HG03520 (cell line): ENCODE results near the gene GRXCR2.
"Not testable (repeated sequence)": the region's sequence is repeated elsewhere in the genome, so short reads cannot be mapped to it uniquely, and the experiment has no call there.

Source experiments
- ATAC-seq: cut with Tn5 transposase; IDR thresholded peaks from one replicate; pipeline ENCODE4 v1.9.1; 2021; ENCODE audit warnings: mild to moderate bottlenecking, moderate library complexity; ENCODE audit not compliant: unreplicated experiment

The GRXCR2 gene, protein sequence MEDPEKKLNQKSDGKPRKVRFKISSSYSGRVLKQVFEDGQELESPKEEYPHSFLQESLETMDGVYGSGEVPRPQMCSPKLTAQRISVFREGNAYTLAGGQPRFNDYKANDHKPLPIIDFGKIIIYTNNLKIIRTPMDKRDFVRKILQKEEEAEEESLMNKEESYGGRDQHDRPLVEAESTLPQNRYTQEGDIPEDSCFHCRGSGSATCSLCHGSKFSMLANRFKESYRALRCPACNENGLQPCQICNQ

DNA sequence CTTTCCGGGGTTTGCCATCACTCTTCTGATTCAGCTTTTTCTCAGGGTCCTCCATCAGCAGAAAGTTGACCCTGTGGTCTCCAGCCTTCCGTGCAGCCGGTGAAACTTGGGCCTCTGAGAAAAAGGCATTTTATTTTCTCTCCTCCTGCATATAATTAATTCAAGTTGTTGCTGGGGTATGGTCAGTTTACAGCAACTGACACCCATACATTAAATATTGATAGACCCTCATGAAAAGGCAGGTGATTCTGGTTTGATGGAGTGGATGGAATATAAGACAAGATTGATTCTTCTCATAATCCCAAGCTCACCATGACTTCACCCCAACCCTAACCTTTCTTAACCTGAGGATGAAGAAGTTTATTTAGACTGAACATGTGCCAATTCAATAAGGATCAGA is at the start of gene GRXCR2:
Gene GRXCR2, minus strand, starts transcription at position 101 of the 400 bp plus-strand sequence. Its CDS starts 46 bp downstream, at position 55.
- ATAC-seq: no peak

DNA sequence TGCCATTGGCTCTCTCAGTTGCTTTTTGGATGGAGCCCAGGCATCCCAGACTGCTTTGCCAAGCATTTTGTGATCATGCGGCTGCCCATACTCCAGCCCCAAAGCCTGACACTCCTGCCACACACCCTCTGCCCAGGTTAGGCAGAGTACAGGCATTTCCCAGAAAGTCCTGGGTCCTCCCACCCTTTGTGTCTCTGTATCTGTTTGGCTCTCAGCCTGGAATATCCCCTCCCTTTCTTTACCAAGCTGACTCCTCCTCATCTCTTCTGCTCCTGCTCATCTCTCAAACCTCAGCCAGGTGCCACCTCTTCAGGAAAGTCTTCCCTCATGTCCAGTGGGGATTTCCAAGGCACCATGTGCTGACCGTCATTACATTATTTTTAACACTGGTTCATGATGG is 49.2 kb upstream of the GRXCR2 start:
- ATAC-seq: no peak

DNA sequence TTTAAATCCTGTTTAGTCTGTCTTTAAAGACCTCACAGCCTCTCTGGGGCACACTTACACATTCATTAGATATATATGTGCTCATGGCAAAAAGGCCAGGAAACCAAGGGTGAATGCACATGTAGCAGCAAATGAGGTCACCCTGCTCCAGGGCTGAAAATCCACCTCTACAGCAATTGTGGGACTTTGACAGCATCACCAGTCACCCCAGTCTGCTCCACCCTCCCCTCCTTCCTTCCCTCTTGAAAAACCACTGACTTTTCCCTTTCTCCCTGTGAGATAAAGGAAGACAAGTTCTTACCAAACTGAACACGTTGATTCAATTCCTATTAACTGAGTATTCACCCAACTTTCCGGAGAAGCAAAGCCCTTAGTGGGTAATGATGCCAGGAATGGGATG is 48.4 kb upstream of the GRXCR2 start:
- ATAC-seq: no peak

DNA sequence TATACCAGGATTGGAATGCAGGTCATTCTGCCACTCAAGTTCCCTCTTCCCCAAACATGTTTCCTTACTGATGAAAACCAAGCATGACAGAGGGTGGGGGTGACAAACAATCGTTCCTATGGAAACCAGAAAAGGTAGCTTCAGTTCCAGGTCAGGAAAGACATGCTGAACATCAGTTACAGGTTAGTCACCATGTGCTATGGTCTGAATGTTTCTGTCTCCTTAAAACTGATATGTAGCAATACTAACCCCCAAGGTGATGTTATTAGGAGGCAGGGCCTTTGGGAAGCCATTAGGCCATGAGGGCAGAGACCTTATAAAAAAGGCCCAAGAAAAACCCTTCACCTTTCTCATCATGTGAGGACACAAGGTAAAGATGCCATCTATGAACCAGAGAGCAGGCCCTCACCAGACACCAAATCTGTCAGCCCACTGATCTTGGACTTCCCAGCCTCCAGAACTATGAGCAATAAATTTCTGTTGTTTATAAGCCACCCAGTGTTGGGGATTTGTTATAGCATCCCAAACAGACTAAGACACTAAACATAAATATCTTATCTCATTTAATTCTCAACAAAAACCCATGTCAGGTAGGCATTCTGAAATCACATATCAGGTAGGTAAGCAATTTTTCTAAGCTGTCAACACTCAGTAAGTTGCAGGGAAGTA is 47.9 kb upstream of the GRXCR2 start:
- no peak for ATAC-seq

DNA sequence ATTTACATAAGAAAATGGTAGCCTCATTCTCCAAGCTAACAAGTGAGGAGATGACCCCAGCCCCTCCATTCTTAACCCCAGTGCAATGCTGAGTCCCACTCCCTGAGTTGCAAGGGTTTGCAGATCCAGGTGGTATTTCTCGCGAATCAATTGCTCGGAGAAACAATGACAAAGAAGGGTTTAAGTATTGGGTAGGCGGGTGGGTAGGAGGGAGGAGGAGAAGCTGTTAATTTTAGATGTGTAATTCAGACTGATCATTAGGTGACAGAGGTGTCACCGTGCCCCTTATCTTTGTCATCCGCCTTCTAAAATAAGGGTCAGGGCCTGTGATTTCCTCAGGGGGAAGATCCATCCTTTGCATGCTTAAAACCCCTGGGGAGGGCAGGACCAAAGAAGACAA is 46.6 kb upstream of the GRXCR2 start:
- ATAC-seq: no peak

DNA sequence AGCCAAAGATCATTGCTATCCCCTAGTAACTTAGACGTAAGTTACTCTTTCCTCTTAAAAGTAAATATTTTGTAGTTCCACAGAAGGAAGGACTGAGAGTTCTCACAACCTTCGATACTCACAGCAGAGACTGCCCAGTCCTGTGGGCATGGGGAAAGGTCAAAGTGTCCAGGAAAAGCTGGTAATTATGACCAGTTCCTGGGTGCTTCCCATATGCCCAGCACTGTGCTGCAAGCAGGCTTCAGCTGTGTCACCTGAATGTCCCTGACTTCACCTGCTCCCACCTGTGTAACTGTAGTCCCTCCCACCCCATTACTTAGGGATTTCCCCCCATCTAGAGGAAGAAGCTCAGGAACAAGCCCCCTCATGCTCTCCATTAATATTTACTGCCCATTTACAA is 45.6 kb upstream of the GRXCR2 start:
- ATAC-seq: no peak

DNA sequence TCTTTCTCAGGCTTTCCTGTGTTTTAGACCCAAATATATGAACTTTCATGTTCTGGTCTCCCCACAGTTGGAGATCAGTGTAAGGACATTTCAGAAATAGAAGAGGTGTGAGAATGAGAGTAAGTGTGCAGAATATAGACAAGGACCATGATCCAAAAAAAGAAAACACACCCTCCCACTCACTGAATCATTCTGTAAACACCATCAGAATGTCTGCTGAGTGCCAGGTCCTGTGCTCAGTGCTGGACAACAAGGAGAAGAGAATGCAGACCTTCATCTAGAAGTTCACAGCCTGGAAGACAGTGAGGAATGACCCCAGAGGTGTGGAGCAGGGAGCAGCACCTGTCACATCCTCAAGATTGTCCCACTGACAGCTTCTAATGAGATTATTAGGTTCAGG is 44.5 kb upstream of the GRXCR2 start:
- no peak for ATAC-seq

DNA sequence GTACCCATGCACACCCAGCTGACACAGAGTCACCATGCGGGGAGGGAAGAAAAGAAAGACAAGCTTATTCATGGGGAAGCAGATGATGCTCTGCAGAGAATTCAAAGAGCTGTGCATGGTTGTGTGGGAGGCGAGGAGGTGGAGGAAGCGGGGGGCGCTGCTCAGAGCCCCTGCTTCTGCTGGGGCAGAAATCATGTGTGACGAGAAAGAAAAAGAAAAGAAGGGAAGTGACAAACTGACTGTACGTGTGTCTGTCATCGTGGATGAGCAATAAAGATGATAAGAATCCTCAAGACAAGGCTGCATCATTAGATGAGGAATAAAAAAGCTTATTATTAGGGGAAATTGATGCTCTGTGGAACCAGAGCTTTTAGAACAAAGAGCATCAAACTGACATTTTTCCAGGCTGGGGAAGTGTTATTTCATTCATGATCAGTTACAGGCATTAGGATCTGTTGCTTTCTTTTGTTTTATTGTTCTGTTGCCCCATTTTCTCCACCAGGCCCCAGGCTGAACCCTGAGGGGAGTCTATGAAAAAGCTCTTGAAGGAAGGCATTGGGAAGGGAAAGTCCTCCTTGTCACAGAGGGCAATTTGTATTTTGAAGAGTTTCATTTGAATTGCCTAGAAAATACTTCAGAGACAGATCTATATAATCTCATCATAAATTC is 43.3 kb upstream of the GRXCR2 start:
- ATAC-seq: no peak

DNA sequence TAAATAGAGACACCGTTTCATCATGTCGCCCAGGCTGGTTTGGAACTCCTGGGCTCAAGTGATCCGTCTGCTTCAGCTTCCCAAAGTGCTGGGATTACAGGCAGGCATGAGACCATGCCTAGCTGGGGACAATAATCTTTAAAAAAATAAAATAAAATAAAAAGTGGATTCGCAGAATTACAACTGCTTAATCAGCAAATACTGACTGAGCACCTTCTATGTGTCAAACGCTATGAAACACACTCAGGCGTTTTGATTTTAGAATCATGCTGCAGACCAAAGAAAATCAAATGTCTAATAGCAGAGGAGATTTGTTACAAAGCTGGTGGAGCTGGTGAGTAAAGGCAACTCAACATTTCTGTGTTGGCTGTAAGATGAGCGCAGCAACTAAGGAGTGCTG is 40.9 kb upstream of the GRXCR2 start:
- ATAC-seq: no peak

DNA sequence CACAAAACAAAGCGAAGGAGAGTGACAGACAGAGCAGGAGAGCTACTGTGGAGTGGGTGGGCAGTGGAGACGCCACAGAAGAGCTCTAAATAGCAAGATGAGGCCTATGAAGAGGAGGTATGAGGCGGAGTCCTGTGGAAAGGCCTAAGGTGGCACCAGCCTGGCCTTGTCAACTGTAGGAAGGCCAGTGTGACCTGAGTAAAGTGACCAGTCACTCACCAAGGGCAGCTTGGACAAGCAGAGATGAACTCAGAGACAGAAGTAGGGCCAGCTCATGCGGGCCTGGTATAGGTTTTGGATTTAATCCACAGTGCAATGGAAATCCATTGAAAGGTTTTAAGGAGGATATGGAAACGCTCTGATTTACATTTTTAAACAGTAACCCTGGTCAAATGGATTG is 39.8 kb upstream of the GRXCR2 start:
- no peak for ATAC-seq

DNA sequence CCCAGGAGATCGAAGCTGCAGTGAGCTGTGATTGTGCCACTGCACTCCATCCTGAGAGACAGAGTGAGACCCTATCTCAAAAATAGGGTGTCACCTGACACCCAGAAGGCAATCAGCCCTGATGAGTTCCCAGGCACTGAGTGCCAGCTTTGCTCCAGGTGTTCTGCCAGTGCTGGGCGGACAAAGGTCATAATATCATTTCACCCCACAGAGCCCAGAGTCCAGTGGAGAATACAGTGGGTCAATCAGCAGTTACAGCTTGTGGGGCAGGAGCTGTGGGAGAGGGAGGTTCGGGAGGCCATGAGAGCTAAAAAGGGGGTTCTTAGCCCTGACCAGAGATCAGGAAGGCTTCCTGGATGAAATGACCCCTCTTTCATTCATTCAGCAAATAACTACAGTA is 39.2 kb upstream of the GRXCR2 start:
- ATAC-seq: no peak

DNA sequence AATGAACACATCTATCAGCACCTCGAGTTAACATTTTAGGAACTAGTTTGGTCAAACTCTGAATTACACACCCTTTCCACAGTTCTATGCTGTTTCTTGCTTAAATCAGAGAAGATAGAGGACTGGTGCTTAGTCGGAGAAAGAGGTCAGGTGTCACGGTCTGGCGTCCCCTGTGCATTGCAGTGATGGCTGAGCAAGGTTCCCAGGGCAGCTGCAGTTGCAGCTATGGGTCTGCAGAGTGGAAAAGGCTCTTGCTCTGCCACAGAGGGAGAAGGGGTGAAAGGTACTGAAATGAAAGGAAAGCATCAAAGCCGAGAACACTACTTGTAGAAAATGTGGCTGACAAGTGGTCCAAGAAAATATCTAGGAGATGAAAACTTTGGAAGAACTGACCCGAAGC is 38.4 kb upstream of the GRXCR2 start:
- no peak for ATAC-seq

DNA sequence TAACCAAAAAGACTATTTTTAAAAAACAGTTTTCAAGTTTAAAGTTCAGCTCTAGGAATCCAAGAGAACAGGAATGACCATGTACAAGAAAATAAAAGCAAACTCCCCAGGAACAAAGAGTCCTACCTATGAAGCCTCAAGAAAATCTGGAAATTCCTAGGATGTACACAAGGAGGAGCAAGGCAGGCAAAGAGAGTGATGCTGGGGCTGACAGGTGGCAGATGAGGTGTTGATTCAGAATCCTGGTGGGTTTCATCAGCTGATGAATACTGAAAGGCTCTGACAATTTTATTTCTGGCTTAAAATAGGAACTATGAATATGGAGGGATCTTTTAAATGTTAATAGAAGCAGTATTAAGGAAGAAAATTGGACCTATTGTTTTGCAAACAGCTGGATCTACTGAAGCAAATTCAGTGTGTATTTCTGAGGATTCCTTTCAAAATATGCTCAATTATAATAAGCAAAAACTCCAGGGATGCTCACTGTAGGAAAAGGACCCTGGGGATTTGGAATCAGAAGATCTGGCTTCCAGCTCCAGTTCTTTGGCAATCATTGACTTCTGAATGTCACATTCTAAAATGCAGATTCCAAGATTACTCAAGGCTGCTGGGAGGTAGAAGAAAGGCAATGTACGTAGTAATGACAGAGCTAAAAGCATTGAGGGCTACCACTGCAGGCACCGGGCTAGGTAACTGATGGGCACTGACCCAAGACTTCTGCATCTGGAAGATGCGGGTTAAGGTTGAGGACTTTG is 35.6 kb upstream of the GRXCR2 start:
- no peak for ATAC-seq

DNA sequence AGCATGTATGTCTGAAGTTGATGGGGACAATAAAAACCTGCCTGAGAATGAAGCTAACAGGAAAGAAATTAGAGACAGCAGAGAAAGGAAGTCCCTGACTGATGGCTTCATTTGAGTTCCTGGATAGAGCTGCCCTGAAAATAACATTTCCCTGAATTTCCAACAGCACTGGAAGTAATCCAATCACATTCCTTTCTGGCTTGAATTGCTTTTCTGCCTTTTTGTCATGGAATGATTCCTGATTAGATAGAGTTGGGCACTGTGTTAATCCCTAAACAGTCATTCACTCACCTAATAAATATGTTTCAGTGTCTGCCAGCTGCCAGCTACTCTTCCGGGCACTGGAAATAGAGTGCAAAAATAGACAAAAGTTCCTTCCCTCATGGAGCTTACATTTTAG is 33.6 kb upstream of the GRXCR2 start:
- ATAC-seq: no peak

DNA sequence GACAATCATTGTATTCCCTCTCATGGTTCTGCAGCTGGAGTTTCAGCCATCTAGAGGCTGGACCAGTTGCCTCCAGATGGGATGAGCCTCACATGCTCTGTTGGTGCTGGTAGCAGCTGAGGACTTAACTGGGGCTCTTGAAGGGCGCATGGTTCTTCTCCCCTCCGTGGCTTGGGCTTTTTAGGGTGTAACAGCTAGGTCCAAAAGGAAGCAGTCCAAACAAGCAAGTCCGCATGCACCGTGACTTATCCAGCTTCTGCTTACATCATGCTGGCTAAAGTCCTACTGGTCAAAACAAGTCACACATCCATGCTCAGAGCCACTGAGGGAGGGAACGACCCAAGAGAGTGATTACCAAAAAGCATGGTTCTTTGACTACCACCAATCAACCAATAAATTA is 31.9 kb upstream of the GRXCR2 start:
- ATAC-seq: no peak

DNA sequence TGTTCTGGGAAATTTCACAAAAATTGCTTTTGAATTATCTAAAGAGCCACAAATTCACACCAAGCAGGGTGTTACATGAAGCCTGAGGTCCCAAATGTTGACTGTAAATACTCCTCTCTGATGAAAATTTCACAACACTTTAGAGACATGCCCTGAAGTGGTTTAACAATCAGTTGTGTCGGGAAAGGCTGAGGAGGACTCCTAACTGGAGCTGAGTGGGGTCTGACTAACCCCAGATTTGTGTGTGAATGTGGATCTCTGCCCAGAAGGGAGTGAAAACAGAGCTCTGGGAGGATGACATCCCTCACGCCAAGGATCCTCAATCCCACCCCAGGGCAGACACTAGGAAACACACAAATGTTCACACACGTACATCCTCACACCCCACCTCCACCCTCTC is 31.1 kb upstream of the GRXCR2 start:
- no peak for ATAC-seq

DNA sequence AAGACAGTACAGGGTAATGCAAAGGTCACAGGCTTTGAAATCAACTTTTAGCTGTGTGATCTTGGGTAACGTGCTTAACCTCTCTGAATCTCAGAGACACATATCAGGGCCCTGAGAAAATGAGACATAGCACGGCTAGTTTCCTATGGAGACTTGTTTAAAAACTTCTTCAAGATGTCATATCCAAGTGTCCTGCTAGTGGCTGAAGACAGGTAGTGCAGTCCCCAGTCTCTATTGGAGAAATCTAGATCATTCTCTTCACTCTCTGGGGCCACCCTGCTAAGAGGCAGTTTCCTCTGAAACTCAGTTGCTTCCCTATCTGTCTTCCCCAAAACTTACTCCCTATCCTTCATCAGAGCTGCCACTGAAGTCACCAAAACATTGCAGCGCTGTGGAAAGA is 30.3 kb upstream of the GRXCR2 start:
- no peak for ATAC-seq

DNA sequence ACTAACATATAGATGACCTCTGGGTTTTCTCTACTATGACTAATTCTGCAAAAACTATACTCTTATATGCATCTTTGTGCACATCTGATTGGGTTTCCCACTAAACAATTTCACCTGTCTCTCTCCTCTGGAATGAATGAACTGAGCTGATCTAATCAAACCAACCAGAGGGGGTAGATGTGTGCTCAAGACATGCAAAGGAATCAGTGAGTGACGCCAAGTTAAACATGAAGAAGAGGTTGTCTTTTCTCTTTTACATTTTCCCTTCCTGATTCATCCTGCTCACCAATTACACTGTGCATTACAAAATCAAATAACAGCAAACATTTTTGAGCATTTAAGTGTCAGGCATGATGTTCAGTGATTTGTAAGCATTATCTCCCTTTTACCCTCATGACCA is 29.6 kb upstream of the GRXCR2 start:
- no peak for ATAC-seq

DNA sequence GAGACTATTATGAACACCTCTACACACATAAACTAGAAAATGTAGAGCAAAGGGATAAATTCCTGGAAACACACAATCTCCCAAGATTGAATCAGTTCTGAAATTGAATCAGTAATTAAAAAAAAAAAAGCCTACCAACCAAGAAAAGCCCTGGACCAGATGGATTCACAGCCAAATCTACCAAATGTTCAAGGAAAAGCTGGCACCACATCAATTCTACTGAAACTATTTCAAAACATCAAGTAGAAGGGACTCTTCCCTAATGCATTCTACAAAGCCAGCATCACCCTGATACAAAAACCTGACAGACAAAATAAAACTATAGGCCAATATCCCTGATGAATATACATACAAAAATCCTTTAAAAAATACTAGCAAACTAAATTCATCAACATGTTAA is 25.4 kb upstream of the GRXCR2 start:
- ATAC-seq: no peak

DNA sequence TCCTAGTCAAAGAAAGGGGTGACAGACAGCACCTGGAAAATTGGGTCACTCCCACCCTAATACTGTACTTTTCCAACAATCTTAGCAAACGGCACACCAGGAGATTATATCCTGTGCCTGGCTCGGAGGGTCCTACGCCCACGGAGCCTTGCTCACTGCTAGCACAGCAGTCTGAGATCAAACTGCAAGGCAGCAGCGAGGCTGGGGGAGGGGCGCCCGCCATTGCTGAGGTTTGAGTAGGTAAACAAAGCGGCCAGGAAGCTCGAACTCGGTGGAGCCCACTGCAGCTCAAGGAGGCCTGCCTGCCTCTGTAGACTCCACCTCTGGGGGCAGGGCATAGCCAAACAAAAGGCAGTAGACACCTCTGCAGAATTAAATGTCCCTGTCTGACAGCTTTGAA is 18.6 kb upstream of the GRXCR2 start:
- not testable (repeated sequence) for ATAC-seq

DNA sequence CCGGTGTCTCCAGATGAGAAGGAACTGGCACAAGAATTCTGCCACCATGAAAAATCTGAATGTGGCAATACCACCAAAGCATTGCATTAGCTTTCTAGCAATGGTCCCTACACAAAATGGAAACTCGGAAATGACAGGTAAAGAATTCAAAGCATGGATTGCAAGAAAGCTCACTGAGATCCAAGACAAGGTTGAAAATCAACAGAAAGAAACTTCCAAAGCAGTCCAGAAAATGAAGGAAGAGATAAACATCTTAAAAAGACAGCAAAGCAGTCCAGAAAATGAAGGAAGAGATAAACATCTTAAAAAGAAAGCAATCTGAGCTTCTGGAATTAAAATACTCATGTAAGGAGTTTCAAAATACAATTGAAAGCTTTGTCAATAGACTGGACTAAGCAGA is 16.8 kb upstream of the GRXCR2 start:
- no peak for ATAC-seq
